NB4 (cell line): ENCODE results near the gene CMTM3.

Experiments used
- DNase-seq: peaks from one replicate; pipeline ENCODE4 v3.0.0; 2010; ENCODE audit warnings: low read depth
- H3K4me3 ChIP-seq: one replicate; pipeline ENCODE4 v1.5.1; 2011; ENCODE audit warnings: mild to moderate bottlenecking, low read depth, low read length, moderate library complexity
- MYC ChIP-seq: IDR thresholded peaks from 2 replicates; pipeline ENCODE4 v1.6.1; 2011; ENCODE audit warnings: low read depth, low read length
- POLR2A ChIP-seq: IDR thresholded peaks from 2 replicates; pipeline ENCODE4 v1.6.1; 2011; ENCODE audit warnings: mild to moderate bottlenecking; ENCODE audit not compliant: insufficient read length; ENCODE audit errors: extremely low read depth
- TF ChIP-seq, protein P1 (sequence below): IDR thresholded peaks from one replicate; pipeline ENCODE4 v1.5.1; 2012; ENCODE audit warnings: low read depth, low read length
- TF ChIP-seq, protein P2 (sequence below): IDR thresholded peaks from 2 replicates; pipeline ENCODE4 v1.6.1; 2011; ENCODE audit warnings: low read depth, low read length

CMTM3 gene

GRCh38 chr16:66569827-66570405, 34.6 kb upstream of the CMTM3 start:
- H3K4me3 ChIP-seq: no peak overlapping the region
- DNase-seq: peak; percentile 54
- TF ChIP-seq, protein P1, sequence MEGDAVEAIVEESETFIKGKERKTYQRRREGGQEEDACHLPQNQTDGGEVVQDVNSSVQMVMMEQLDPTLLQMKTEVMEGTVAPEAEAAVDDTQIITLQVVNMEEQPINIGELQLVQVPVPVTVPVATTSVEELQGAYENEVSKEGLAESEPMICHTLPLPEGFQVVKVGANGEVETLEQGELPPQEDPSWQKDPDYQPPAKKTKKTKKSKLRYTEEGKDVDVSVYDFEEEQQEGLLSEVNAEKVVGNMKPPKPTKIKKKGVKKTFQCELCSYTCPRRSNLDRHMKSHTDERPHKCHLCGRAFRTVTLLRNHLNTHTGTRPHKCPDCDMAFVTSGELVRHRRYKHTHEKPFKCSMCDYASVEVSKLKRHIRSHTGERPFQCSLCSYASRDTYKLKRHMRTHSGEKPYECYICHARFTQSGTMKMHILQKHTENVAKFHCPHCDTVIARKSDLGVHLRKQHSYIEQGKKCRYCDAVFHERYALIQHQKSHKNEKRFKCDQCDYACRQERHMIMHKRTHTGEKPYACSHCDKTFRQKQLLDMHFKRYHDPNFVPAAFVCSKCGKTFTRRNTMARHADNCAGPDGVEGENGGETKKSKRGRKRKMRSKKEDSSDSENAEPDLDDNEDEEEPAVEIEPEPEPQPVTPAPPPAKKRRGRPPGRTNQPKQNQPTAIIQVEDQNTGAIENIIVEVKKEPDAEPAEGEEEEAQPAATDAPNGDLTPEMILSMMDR: no peak
- TF ChIP-seq POLR2A (no peak), MYC (no peak)
- TF ChIP-seq, protein P2, sequence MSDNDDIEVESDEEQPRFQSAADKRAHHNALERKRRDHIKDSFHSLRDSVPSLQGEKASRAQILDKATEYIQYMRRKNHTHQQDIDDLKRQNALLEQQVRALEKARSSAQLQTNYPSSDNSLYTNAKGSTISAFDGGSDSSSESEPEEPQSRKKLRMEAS: no peak

DNA sequence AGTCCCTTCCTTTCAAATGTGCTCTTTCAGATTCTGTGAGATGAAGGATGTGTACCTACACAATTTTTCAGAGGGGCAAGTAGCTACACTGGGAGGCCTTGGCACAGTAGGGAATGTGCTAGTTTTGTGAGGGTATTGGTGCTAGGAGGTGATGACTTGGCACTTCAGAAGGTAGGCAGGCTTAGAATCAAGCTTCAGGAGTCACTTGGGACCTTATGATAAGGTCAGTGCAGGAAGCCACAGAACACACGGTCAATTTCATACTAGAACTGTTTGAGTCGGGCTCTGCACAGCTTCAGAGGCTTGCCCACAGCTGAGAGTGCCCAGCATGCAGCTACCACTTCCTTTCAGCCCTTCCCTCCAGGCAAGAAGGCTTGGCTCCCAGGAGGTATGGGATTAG, 32.1 kb upstream of the CMTM3 start:
- DNase-seq: peak; percentile 78
- TF ChIP-seq, protein P1: no peak
- TF ChIP-seq MYC: no peak
- TF ChIP-seq POLR2A: no peak
- TF ChIP-seq, protein P2: no peak
- no peak overlapping the region for H3K4me3 ChIP-seq

- no peak overlapping the region for H3K4me3 ChIP-seq
- peak; percentile 62 for DNase-seq
- TF ChIP-seq MYC: no peak
These were observed 30.4 kb upstream of the CMTM3 start for GRCh38 chr16:66574081-66574480.

- TF ChIP-seq, protein P1: no peak
- TF ChIP-seq POLR2A (no peak), MYC (no peak)
- TF ChIP-seq, protein P2: no peak
- no peak overlapping the region for H3K4me3 ChIP-seq
These were observed 30.0 kb upstream of the CMTM3 start for GRCh38 chr16:66574531-66574930.

GRCh38 chr16:66575060-66575459, 29.4 kb upstream of the CMTM3 start:
- DNase-seq: no peak
- no peak overlapping the region for H3K4me3 ChIP-seq
- TF ChIP-seq, protein P2: no peak
- TF ChIP-seq, protein P1: no peak
- no peak for TF ChIP-seq POLR2A
- TF ChIP-seq MYC: no peak

More at GRCh38 chr16:66574531-66574930, 30.0 kb upstream of the CMTM3 start:
- no peak for DNase-seq

GRCh38 chr16:66576296-66576695, 28.2 kb upstream of the CMTM3 start:
- DNase-seq: no peak
- no peak overlapping the region for H3K4me3 ChIP-seq
- no peak for TF ChIP-seq MYC
- TF ChIP-seq POLR2A: no peak
- TF ChIP-seq, protein P1: no peak
- TF ChIP-seq, protein P2: no peak
